ENCODE measurements around the gene CIP2A.

DNA sequence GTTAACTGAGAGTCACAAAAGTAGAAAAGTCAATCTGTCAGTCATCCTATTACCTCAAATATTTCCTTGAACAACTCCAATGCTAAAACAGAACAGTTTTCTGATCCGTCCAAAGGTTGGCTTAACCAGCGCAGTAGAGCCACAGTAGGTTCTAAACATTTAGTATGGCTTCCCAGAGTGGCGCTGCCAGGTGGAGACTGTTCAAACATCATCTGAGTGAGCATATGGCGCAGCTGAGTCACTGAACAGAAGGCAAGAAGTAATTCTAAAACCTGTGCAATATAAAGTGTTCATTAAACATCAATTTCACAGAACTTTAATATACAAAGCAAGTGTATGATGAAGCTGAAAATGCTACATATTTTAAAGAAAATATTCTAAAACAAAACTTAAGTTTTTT is 19.9 kb downstream of the CIP2A start:
- TF ChIP-seq, protein P1, sequence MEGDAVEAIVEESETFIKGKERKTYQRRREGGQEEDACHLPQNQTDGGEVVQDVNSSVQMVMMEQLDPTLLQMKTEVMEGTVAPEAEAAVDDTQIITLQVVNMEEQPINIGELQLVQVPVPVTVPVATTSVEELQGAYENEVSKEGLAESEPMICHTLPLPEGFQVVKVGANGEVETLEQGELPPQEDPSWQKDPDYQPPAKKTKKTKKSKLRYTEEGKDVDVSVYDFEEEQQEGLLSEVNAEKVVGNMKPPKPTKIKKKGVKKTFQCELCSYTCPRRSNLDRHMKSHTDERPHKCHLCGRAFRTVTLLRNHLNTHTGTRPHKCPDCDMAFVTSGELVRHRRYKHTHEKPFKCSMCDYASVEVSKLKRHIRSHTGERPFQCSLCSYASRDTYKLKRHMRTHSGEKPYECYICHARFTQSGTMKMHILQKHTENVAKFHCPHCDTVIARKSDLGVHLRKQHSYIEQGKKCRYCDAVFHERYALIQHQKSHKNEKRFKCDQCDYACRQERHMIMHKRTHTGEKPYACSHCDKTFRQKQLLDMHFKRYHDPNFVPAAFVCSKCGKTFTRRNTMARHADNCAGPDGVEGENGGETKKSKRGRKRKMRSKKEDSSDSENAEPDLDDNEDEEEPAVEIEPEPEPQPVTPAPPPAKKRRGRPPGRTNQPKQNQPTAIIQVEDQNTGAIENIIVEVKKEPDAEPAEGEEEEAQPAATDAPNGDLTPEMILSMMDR (conservative IDR thresholded peaks at IDR 0.05): no peak
- TF ChIP-seq ZFX (IDR thresholded peaks at IDR 0.05): no peak

Data from C4-2B (cell line).